Astrocyte of the cerebellum (primary cell): ENCODE measurements around the gene IL19.
A peak's percentile ranks its signal among the peaks of the same experiment; 100 is the strongest.
"Not testable (repeated sequence)": the region's sequence is repeated elsewhere in the genome, so short reads cannot be mapped to it uniquely, and the experiment has no call there.

Source experiments
- DNase-seq: peaks from one replicate; pipeline ENCODE4 v3.0.0-alpha.2; 2011; ENCODE audit warnings: low read depth
- H3K4me3 ChIP-seq: 2 replicates; pipeline ENCODE4 v1.5.1; 2011; ENCODE audit warnings: mild to moderate bottlenecking, low read depth, low read length, moderate library complexity
- CTCF ChIP-seq: IDR thresholded peaks from 2 replicates; pipeline ENCODE4 v1.5.1; 2012; ENCODE audit warnings: low read length, low read depth, moderate library complexity, mild to moderate bottlenecking; ENCODE audit errors: missing control alignments
- in situ Hi-C: cut with HindIII; loops from 2 replicates; pipeline ENCODE4 v1.10.0; 2017; ENCODE audit warnings: low sequenced_read_pairs

IL19 gene

DNA sequence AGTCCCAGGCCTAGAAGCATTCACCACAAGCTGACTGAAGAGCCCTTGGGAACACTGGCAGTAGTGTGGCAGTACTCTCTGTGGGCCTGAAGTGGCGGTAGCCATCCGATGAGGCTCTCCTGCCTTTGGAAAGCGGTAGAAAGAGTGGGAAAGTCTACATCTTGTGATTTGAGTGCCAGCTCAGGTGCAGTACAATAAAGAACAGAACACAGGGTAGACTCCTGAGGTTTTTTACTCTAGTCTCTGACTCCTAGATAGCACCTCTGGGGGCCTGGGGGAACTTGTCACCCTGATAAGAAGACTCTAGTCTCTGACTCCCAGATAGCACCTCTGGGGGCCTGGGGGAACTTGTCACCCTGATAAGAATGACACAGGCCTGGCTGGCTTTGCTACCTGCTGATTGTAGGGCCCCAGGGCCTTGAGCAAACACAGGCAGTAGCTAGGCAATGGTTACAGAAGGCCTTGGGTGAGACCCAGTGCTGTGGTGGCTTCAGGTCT is 76.8 kb downstream of the IL19 start:
- no peak overlapping the region for H3K4me3 ChIP-seq
- no peak for DNase-seq
- in situ Hi-C loops = no loop called here
- TF ChIP-seq CTCF = no peak

DNA sequence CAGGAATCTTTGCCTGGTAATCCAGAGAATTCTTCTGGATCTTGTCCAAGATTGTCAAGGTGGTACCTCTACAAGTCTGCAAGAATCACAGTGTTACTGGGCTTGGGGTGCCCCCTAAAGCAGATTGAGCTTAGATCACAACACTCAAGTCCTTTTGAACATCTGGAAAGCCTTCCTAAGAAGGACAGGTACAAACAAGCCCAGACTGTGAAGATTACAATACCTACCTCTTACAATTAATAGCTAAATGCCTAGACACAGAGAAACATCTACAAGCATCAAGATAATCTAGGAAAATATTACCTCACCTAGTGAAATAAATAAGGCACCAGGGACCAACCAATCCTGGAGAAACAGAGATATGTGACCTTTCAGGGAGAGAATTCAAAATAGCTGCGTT is 77.4 kb downstream of the IL19 start:
- in situ Hi-C loops = no loop called here
- no peak for TF ChIP-seq CTCF
- no peak overlapping the region for H3K4me3 ChIP-seq
- DNase-seq = no peak

- no peak for TF ChIP-seq CTCF
- no peak overlapping the region for H3K4me3 ChIP-seq
- DNase-seq = no peak
- in situ Hi-C loops = no loop called here
Observed at GRCh38 chr1:206850401-206850800, 79.8 kb downstream of the IL19 start.

GRCh38 chr1:206851341-206852010 is 80.9 kb downstream of the IL19 start:
- no peak overlapping the region for H3K4me3 ChIP-seq
- no peak for TF ChIP-seq CTCF
- in situ Hi-C loops = no loop called here
- DNase-seq = peak; percentile 64

GRCh38 chr1:206852662-206853061 is 82.1 kb downstream of the IL19 start:
- DNase-seq, in situ Hi-C loops, H3K4me3 ChIP-seq: not testable (repeated sequence)

DNA sequence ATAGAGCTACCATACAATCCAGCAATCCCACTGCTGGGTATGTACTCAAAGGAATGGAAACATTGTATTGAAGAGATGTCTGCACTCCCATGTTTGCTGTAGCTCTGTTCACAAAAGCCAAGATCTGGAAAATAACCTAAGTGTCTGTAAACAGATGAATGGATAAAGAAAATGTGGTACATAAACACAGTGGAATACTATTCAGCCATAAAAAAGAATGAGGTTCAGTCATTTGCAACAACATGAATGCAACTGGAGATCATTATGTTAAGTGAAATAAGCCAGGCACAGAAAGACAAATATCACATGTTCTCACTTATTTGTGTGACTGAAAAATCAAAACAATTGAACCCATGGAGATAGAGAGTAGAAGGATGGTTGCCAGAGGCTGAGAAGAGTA is 83.1 kb downstream of the IL19 start:
- DNase-seq, H3K4me3 ChIP-seq, in situ Hi-C loops: not testable (repeated sequence)

GRCh38 chr1:206854401-206855129 is 84.0 kb downstream of the IL19 start:
- no peak for TF ChIP-seq CTCF
- H3K4me3 ChIP-seq = no peak overlapping the region
- DNase-seq = no peak
- in situ Hi-C loops = no loop called here
